ENCODE measurements around the gene RBM19. TPM values are rescaled to one million over a fixed set of nuclear protein-coding genes. Genes with fewer than 3 reads are reported as not detected.

Gene RBM19
- total and polyA plus RNA-seq, 7 experiments from 2014 or later, result 10.8 to 108 (median 59.0) TPM

DNA sequence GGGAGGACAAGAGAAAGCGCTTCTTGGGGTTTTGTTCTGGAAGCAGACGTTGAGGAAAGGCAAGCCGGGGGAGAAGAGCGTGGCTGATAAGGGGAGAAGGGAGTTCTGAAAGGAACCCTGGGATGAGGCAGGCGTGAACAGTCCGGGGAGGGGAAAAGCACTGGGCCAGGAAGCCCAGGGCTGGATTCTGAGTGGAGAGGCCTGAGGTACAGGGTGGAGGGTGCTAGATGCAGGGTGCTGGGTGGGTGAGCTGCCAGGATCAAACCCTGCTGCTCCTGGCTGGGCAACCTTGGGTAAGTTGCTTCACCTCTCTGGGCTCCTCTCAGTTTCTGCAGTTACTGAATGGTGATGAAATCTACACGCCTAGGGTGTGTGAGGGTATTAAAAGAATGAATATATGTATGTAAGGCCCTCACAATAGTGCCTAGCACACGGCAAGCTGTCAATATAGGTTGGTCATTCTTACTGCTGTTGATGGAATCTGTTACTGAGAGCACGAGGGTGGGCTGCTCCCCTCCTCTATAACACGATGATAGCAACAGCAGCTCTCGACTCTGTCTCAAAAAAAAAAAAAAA lies 138.5 kb downstream of the RBM19 start:
- ATAC-seq (no peak), DNase-seq (no peak)
- Histone ChIP-seq H3K27me3 (ENCODE audit: control insufficient read depth in 2 of 2, insufficient read depth in 2 of 2, low read length in 2 of 2) (no peaks in the 10 kb centered on the region), H3K9me3 (ENCODE audit: control insufficient read depth in 2 of 3, low read length in 3 of 3) (no peaks in the 10 kb centered on the region), H3K4me3 (ENCODE audit: low read length) (no peak overlapping the region), H3K4me1 (ENCODE audit: control insufficient read depth in 2 of 2, insufficient read depth in 2 of 2, low read length in 2 of 2) (no peaks in the 10 kb centered on the region), H3K36me3 (ENCODE audit: control insufficient read depth in 2 of 3, insufficient read depth in 3 of 3, low read length in 3 of 3) (peaks cover 0 to 28% (median 0%) of the 10 kb centered on the region in 3 experiments), H3K27ac (ENCODE audit: low read depth, low read length) (no peak overlapping the region)
- Mint-ChIP-seq H3K4me3 (no peak overlapping the region), H3K36me3 (peaks cover 0 to 19% (median 5%) of the 10 kb centered on the region in 5 donors), H3K4me1 (peaks cover 0 to 3% (median 0%) of the 10 kb centered on the region in 7 donors), H3K9me3 (no peaks in the 10 kb centered on the region), H3K27me3 (no peaks in the 10 kb centered on the region), H3K27ac (no peak overlapping the region)
- ChIA-PET POLR2A (no interaction called here), CTCF (no interaction called here)
- intact Hi-C loops (cut with micrococcal nuclease), result no loop called here

DNA sequence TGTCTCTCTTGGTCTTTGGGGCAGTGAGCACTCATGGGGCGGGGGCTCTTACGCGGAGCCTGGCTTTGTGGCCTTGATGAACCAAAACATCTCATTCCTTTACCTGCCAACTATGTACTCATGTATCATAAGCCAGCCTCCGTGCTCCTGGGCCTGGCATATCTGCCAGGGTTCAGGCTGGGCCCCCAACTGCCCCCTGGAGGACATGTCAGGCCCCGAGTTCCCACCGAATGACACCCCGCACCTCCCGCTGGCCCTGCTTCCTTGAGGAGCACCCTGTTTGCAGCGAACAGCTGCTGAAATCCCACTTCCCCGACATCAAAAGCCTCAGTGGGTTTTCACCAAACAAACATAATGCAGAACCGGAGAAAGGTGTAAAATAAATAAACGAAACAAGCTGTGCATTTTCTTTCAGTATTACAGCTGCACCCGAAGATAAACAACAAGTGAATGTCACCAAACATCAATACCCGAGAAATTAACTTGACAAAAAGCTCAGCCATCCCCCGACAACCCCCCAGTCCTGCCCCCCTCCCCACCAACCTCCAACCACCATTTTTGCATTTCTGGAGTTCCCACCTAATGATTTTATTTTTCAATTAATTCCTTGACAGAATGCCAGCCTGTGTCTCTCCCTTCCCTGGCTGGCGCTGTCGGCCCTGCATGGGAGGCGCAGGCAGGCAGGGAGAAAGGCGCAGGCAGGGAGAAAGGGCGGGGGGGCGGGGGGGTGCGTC lies 139.2 kb downstream of the RBM19 start:
- H3K27me3 ChIP-seq (ENCODE audit: control insufficient read depth in 2 of 2, insufficient read depth in 2 of 2, low read length in 2 of 2), result no peaks in the 10 kb centered on the region
- ATAC-seq (no peak), DNase-seq (no peak)
- Mint-ChIP-seq H3K27me3 (no peaks in the 10 kb centered on the region), H3K27ac (no peak overlapping the region), H3K4me3 (no peak overlapping the region), H3K4me1 (peaks cover 0 to 3% (median 0%) of the 10 kb centered on the region in 7 donors), H3K36me3 (peaks cover 0 to 23% (median 5%) of the 10 kb centered on the region in 5 donors), H3K9me3 (no peaks in the 10 kb centered on the region)
- H3K27ac ChIP-seq (ENCODE audit: low read depth, low read length), result no peak overlapping the region
- no peaks in the 10 kb centered on the region for H3K4me1 ChIP-seq (ENCODE audit: control insufficient read depth in 2 of 2, insufficient read depth in 2 of 2, low read length in 2 of 2)
- POLR2A ChIA-PET, result no interaction called here
- intact Hi-C loops (cut with micrococcal nuclease), result no loop called here
- H3K9me3 ChIP-seq (ENCODE audit: control insufficient read depth in 2 of 3, low read length in 3 of 3), result no peaks in the 10 kb centered on the region
- CTCF ChIA-PET, result no interaction called here
- no peak overlapping the region for H3K4me3 ChIP-seq (ENCODE audit: low read length)
- H3K36me3 ChIP-seq (ENCODE audit: control insufficient read depth in 2 of 3, insufficient read depth in 3 of 3, low read length in 3 of 3), result peaks cover 0 to 34% (median 0%) of the 10 kb centered on the region in 3 experiments

DNA sequence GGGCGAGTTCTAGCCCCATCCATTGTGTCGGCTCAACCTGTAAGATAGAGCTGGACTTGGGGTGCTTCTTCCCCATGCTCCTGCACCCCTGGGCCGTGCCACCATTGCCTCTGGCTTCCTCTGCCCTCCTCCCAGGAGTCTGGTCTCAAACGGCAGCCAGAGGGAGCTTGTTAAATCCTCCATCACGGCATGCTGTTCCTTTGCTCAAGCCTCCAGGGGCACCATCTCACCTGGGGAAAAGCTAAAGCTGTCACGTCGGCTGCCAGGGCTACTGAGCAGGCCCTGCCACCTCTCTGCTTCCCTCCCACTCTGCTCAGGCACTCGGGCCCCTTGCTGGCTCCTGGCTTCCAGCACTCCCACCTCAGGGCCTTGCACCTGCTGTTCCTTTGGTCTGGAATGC lies 140.4 kb downstream of the RBM19 start:
- Histone ChIP-seq H3K4me3 (ENCODE audit: low read length) (no peak overlapping the region), H3K36me3 (ENCODE audit: control insufficient read depth in 2 of 3, insufficient read depth in 3 of 3, low read length in 3 of 3) (peaks cover 0 to 47% (median 0%) of the 10 kb centered on the region in 3 experiments)
- POLR2A ChIA-PET, result no interaction called here

DNA sequence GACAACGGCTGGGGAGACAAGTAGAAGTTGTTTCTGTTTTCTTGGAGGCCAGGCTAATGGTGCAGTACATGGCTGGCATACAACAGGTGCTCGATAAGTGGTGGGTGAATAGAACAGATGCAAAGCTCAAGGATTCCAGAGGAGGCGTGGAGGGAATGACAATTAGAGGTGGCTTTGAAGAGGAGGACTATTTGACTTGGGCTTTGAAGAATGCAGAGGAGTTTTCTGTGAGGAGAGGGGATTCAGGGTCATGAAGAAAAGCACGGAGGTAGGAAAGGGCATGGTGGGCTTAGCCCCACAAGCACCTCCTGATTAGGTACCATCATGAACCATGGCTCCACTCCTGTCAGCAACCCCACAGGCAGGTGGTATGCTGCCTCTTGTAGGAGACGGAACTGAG lies 142.3 kb downstream of the RBM19 start:
- Mint-ChIP-seq H3K4me3 (no peak overlapping the region), H3K36me3 (peaks cover 0 to 34% (median 6%) of the 10 kb centered on the region in 5 donors), H3K27me3 (no peaks in the 10 kb centered on the region), H3K4me1 (no peaks in the 10 kb centered on the region), H3K27ac (peak overlapping the region in 3 of 9 donors; percentile 24 to 53 (median 38)), H3K9me3 (no peaks in the 10 kb centered on the region)
- H3K4me1 ChIP-seq (ENCODE audit: control insufficient read depth in 2 of 2, insufficient read depth in 2 of 2, low read length in 2 of 2), result no peaks in the 10 kb centered on the region
- H3K27me3 ChIP-seq (ENCODE audit: control insufficient read depth in 2 of 2, insufficient read depth in 2 of 2, low read length in 2 of 2), result no peaks in the 10 kb centered on the region
- DNase-seq, result no peak
- H3K9me3 ChIP-seq (ENCODE audit: control insufficient read depth in 2 of 3, low read length in 3 of 3), result no peaks in the 10 kb centered on the region
- intact Hi-C loops (cut with micrococcal nuclease), result no loop called here
- H3K36me3 ChIP-seq (ENCODE audit: control insufficient read depth in 2 of 3, insufficient read depth in 3 of 3, low read length in 3 of 3), result peaks cover 0 to 51% (median 0%) of the 10 kb centered on the region in 3 experiments
- no peak overlapping the region for H3K4me3 ChIP-seq (ENCODE audit: low read length)
- POLR2A ChIA-PET, result no interaction called here
- CTCF ChIA-PET, result no interaction called here
- ATAC-seq, result no peak
- no peak overlapping the region for H3K27ac ChIP-seq (ENCODE audit: low read depth, low read length)

More for the DNA sequence above, 140.4 kb downstream of the RBM19 start:
- Mint-ChIP-seq H3K27me3 (no peaks in the 10 kb centered on the region), H3K4me1 (no peaks in the 10 kb centered on the region), H3K4me3 (no peak overlapping the region), H3K27ac (no peak overlapping the region), H3K36me3 (peaks cover 0 to 19% (median 6%) of the 10 kb centered on the region in 5 donors), H3K9me3 (no peaks in the 10 kb centered on the region)
- CTCF ChIA-PET, result no interaction called here
- DNase-seq (no peak), ATAC-seq (no peak)
- H3K4me1 ChIP-seq (ENCODE audit: control insufficient read depth in 2 of 2, insufficient read depth in 2 of 2, low read length in 2 of 2), result no peaks in the 10 kb centered on the region
- no peaks in the 10 kb centered on the region for H3K27me3 ChIP-seq (ENCODE audit: control insufficient read depth in 2 of 2, insufficient read depth in 2 of 2, low read length in 2 of 2)
- H3K27ac ChIP-seq (ENCODE audit: low read depth, low read length), result no peak overlapping the region
- no peaks in the 10 kb centered on the region for H3K9me3 ChIP-seq (ENCODE audit: control insufficient read depth in 2 of 3, low read length in 3 of 3)
- intact Hi-C loops (cut with micrococcal nuclease), result no loop called here

DNA sequence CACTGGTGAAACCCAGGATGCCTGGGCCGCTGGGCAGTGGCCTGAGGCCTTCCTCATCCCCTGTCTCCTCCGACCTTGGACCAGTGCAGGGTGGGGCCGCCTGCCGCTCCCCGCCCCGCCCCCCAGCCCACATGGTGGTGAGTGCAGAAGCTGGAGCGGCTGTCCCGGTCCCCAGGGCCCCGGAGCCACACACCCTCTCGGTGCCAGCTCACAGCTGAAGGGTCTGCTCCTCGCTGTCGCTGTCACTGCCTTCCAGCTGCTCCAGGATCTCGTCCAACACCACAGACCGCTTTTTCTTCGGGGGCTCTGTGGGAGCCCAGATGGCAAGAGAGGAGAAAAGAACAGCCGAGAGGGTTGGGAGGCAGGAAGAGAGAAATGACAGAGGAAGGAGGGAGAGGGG lies 143.1 kb downstream of the RBM19 start:
- Histone ChIP-seq H3K9me3 (ENCODE audit: control insufficient read depth in 2 of 3, low read length in 3 of 3) (no peaks in the 10 kb centered on the region), H3K27ac (ENCODE audit: low read depth, low read length) (no peak overlapping the region), H3K36me3 (ENCODE audit: control insufficient read depth in 2 of 3, insufficient read depth in 3 of 3, low read length in 3 of 3) (peaks cover 0 to 51% (median 0%) of the 10 kb centered on the region in 3 experiments), H3K4me3 (ENCODE audit: low read length) (no peak overlapping the region), H3K4me1 (ENCODE audit: control insufficient read depth in 2 of 2, insufficient read depth in 2 of 2, low read length in 2 of 2) (no peaks in the 10 kb centered on the region), H3K27me3 (ENCODE audit: control insufficient read depth in 2 of 2, insufficient read depth in 2 of 2, low read length in 2 of 2) (no peaks in the 10 kb centered on the region)
- intact Hi-C loops (cut with micrococcal nuclease), result no loop called here
- CTCF ChIA-PET, result no interaction called here
- Mint-ChIP-seq H3K9me3 (no peaks in the 10 kb centered on the region), H3K4me1 (no peaks in the 10 kb centered on the region), H3K27me3 (no peaks in the 10 kb centered on the region), H3K27ac (no peak overlapping the region), H3K4me3 (no peak overlapping the region), H3K36me3 (peaks cover 0 to 34% (median 6%) of the 10 kb centered on the region in 5 donors)
- no peak for DNase-seq
- POLR2A ChIA-PET, result no interaction called here
- ATAC-seq, result no peak

DNA sequence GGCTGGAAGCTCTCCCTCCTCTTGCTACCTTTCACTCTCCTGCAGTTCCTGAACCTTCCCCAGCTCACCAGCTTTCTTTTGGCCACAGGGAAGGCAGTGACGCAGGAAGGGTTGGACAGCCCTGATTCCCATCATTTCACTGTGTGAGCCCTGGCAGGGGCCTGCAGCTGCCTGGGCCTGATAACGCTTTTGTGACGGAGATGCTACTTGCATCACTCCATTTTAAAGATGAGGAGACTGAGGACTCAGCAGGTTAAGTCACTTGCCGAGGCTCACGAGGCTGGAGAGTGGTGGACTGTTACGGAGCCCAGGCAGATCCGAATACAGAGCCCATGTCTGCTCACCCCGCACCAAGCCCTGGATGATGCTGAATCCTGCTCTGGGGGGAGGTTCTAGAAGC lies 145.3 kb downstream of the RBM19 start:
- ATAC-seq, result no peak
- Histone ChIP-seq H3K4me1 (ENCODE audit: control insufficient read depth in 2 of 2, insufficient read depth in 2 of 2, low read length in 2 of 2) (no peaks in the 10 kb centered on the region), H3K4me3 (ENCODE audit: low read length) (no peak overlapping the region), H3K9me3 (ENCODE audit: control insufficient read depth in 2 of 3, low read length in 3 of 3) (no peaks in the 10 kb centered on the region), H3K36me3 (ENCODE audit: control insufficient read depth in 2 of 3, insufficient read depth in 3 of 3, low read length in 3 of 3) (peaks cover 0 to 50% (median 0%) of the 10 kb centered on the region in 3 experiments), H3K27ac (ENCODE audit: low read depth, low read length) (no peak overlapping the region), H3K27me3 (ENCODE audit: control insufficient read depth in 2 of 2, insufficient read depth in 2 of 2, low read length in 2 of 2) (no peaks in the 10 kb centered on the region)
- CTCF ChIA-PET, result no interaction called here
- no peak overlapping the region for H3K4me3 Mint-ChIP-seq
- no peaks in the 10 kb centered on the region for H3K4me1 Mint-ChIP-seq
- intact Hi-C loops (cut with micrococcal nuclease), result no loop called here
- POLR2A ChIA-PET, result no interaction called here
- no peak for DNase-seq
- no peaks in the 10 kb centered on the region for H3K27me3 Mint-ChIP-seq
- H3K9me3 Mint-ChIP-seq, result no peaks in the 10 kb centered on the region
- H3K27ac Mint-ChIP-seq, result no peak overlapping the region
- peaks cover 0 to 46% (median 15%) of the 10 kb centered on the region in 5 donors for H3K36me3 Mint-ChIP-seq

DNA sequence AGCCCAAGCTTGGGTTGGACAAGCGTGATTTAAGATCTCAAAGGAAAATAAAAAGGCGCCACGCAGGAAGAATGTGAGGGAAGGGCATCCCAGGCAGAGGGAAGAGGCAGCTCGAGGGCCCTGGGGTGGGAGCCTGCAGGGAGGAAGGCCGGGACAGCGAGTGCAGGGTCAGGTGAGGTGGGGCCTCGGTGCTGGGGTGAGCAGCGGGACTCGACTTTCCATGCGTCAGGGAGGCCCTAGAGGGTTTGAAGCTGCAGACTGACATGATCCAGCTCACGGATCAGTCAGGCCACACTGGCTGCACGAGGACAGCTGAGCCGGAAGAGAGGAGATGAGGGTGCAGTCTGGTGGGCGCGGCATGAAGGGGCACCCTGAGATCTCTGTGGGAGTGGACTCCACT lies 145.8 kb downstream of the RBM19 start:
- Histone ChIP-seq H3K4me3 (ENCODE audit: low read length) (no peak overlapping the region), H3K27ac (ENCODE audit: low read depth, low read length) (no peak overlapping the region), H3K4me1 (ENCODE audit: control insufficient read depth in 2 of 2, insufficient read depth in 2 of 2, low read length in 2 of 2) (no peaks in the 10 kb centered on the region), H3K36me3 (ENCODE audit: control insufficient read depth in 2 of 3, insufficient read depth in 3 of 3, low read length in 3 of 3) (peaks cover 0 to 45% (median 0%) of the 10 kb centered on the region in 3 experiments), H3K27me3 (ENCODE audit: control insufficient read depth in 2 of 2, insufficient read depth in 2 of 2, low read length in 2 of 2) (no peaks in the 10 kb centered on the region), H3K9me3 (ENCODE audit: control insufficient read depth in 2 of 3, low read length in 3 of 3) (no peaks in the 10 kb centered on the region)
- intact Hi-C loops (cut with micrococcal nuclease), result no loop called here
- POLR2A ChIA-PET, result no interaction called here
- H3K27ac Mint-ChIP-seq, result peak overlapping the region in 2 of 9 donors; percentile 38 to 43
- no peak for ATAC-seq
- no peaks in the 10 kb centered on the region for H3K27me3 Mint-ChIP-seq
- peaks cover 0 to 1% (median 0%) of the 10 kb centered on the region in 11 donors for H3K9me3 Mint-ChIP-seq
- CTCF ChIA-PET, result no interaction called here
- no peak for DNase-seq
- H3K4me1 Mint-ChIP-seq, result no peaks in the 10 kb centered on the region
- H3K36me3 Mint-ChIP-seq, result peaks cover 0 to 52% (median 20%) of the 10 kb centered on the region in 5 donors
- H3K4me3 Mint-ChIP-seq, result no peak overlapping the region

All from naive thymus-derived CD4-positive, alpha-beta T cell (primary cell).